Measurements from ENCODE around the gene SPAAR.

- no peak for TF ChIP-seq CTCF (IDR thresholded peaks at IDR 0.05; ENCODE audit: low read length)
- TF ChIP-seq EZH2 (IDR thresholded peaks at IDR 0.05; ENCODE audit: borderline replicate concordance, low read length) = no peak
Measured at GRCh38 chr9:35920051-35920620, 10.8 kb downstream of the SPAAR start.
